Measurements from ENCODE around the gene ZNF429.
"Not testable (repeated sequence)": the region's sequence is repeated elsewhere in the genome, so short reads cannot be mapped to it uniquely, and the experiment has no call there.

GRCh38 chr19:21512609-21513008 is 7.2 kb downstream of the ZNF429 start:
- not testable (repeated sequence) for TF ChIP-seq CTCF (IDR thresholded peaks at IDR 0.05; ENCODE audit: insufficient read depth, low read length); GABPA (IDR thresholded peaks at IDR 0.05; ENCODE audit: low read depth)
